OCI-M1 (cell line): Measurements from ENCODE around the gene DNAAF9.
A peak's percentile ranks its signal among the peaks of the same experiment; 100 is the strongest.

Experiments
- DNase-seq: peaks from one replicate; lab custom pipeline; 2025; lab: John Stamatoyannopoulos, UW

Gene DNAAF9

GRCh38 chr20:3371754-3372153 lies 35.7 kb downstream of the DNAAF9 start:
- peak; percentile 65 for DNase-seq

GRCh38 chr20:3367089-3367488 lies 40.4 kb downstream of the DNAAF9 start:
- DNase-seq = no peak

DNA sequence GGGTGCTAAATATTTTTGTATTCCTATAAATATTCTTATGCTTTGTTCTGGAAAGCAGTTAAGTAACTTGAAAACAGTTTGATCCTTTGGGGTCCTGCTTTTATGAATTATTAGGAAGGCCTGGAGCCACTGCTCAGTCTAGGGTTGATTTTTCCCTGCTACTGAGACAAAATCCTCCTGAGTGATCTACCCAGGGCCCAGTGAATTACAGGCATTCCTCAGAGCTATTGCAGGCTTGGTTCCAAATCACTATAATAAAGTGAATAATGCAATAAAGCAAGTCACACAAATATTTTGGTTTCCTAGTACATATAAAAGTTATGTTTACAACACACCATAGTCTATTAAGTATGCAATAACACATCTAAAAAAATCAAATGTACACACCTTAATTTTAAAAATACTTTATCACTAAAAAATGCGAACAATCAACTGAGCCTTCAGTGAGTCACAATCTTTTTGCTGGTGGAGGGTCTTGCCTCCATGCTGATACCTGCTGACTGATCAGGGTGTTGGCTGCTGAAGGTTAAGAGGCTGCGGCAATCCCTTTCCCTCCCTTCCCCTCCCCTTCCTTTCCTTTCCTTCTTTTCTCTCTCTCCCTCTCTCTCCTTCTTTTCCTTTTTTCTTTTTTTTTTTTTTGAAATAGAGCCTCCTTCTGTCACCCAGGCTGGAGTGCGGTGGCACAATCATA lies 43.0 kb downstream of the DNAAF9 start:
- no peak for DNase-seq

DNA sequence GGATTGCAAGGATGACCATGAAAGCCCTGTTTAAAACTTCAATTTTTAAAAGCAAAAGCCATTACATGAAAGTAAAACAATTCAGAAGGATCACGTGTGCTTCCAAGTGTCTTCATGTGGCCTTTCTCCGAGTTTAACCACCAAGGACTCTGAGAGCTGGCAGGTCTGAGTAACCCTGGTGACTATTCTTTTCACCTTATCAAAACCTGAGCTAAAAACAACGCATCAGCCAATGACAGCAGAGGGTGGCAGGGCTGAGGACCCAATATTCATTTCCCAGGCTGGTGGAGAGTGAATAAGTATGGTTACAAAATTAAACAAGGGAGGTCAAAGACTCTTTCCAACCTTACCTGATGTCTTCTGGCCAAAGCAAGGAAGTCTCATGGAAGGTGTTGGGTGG lies 46.7 kb downstream of the DNAAF9 start:
- DNase-seq = no peak

DNA sequence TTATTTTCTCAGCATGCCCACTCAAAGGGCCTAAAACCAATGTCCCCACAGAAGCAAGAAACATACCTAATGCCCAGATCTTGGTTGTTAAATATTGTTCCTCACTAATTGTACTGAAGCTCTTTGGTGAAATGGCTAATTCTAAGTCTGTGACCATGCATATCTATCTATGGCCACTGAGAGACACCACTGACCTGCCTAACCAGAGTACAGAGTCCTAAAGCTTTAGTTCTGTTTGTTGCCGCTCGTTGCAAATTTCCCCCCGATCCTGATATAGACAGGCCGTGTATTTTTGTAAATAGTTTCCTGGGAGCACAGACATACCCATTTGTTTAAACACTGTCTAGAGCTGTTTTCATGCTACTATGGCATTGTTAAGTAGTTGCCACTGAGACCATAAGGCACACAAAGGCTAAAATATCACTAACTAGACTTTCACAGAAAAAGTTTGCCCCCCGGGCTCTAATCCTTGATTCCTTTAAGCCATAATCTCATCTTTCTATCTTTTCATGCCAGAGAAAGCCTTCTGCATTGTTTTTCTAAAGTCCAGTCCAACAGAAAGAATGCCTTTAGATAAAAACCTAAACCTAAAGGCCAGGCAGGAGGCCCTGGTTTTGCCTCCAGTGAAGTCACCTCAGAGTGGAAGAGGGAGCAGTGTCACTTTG lies 48.7 kb downstream of the DNAAF9 start:
- no peak for DNase-seq
